SJCRH30 (cell line): ENCODE results near the gene CHN1. TPM values are rescaled to one million over a fixed set of nuclear protein-coding genes. Genes with fewer than 3 reads are reported as not detected.

Experiments used
- DNase-seq, 2 experiments: peaks; one replicate each; pipeline ENCODE4 v3.0.0-alpha.2; 2015 to 2020
- H3K27ac ChIP-seq: fragments of 250-450 bp; sonication (Bioruptor Pico); 2 replicates; pipeline ENCODE4 v1.5.1; 2020; ENCODE audit warnings: mild to moderate bottlenecking, moderate library complexity
- H3K27me3 ChIP-seq: fragments of 250-450 bp; sonication (Bioruptor Pico); 2 replicates; pipeline ENCODE4 v1.5.1; 2020; ENCODE audit warnings: mild to moderate bottlenecking, moderate library complexity
- H3K36me3 ChIP-seq: fragments of 250-450 bp; sonication (Bioruptor Pico); 2 replicates; pipeline ENCODE4 v1.5.1; 2020; ENCODE audit warnings: mild to moderate bottlenecking, moderate library complexity
- H3K4me1 ChIP-seq: fragments of 250-450 bp; sonication (Bioruptor Pico); 2 replicates; pipeline ENCODE4 v1.5.1; 2020; ENCODE audit warnings: mild to moderate bottlenecking, moderate library complexity
- H3K4me3 ChIP-seq: fragments of 250-450 bp; sonication (Bioruptor Pico); 2 replicates; pipeline ENCODE4 v1.5.1; 2020; ENCODE audit warnings: mild to moderate bottlenecking, moderate library complexity
- H3K9me3 ChIP-seq: fragments of 250-450 bp; sonication (Bioruptor Pico); replicated peaks from 2 replicates; pipeline ENCODE4 v1.5.1; 2020; ENCODE audit warnings: mild to moderate bottlenecking, moderate library complexity
- total RNA-seq: library from RNA; depleted of rRNA; stranded (reverse); fragments of >200 nt; shearing (Covaris generic); gene quantifications from 2 replicates; pipeline ENCODE4 v1.2.3, GENCODE V29; 2014

The CHN1 gene
- total RNA-seq, 1 experiment from 2014 or later: 71.8 TPM

DNA sequence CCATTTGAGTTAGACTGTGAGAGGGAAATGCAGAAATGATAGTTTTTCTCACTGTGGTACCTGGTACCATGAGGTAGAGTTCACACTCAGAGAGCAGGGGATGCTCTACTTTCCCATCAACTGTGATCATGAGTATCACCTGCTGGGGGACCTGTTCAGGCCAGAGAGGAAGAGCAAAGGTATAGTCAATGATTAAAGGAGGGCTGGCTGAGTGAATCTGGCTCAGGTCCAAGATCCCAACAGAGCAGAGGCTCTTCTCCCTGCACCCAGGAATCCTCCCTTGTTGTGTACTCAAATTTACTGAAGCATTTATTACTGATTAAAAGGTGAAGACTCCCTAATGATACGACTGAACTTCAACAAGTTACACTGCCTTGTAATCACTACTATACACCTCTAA is 136.3 kb downstream of the CHN1 start:
- Histone ChIP-seq H3K27me3 (no peaks in the 10 kb centered on the region; the same call in 1 of the 2 replicates), H3K27ac (no peak overlapping the region), H3K4me3 (no peak overlapping the region), H3K9me3 (no peaks in the 10 kb centered on the region), H3K4me1 (peaks cover 4% of the 10 kb centered on the region), H3K36me3 (peaks cover 9% of the 10 kb centered on the region)
- no peak for DNase-seq

DNA sequence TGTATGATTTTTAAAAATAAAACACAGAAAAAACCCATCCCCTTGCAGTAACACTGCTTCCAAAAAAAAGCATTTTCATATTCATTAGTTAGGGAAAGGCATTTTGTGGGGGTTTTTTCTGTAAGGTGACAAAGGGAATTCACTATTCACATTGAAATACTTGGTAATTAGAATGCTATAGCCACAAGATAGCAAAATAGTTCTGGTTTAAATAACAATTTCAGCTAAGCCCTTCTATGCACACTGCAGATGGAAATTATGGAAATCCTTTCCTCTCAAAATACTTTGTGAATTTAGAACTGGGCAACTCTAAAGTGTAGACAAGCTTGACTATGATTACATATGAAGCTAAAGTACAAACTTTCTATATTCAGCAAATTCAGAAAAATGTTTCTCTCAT is 138.8 kb downstream of the CHN1 start:
- Histone ChIP-seq H3K4me1 (no peaks in the 10 kb centered on the region; the same call in 1 of the 2 replicates), H3K9me3 (no peaks in the 10 kb centered on the region), H3K27ac (no peak overlapping the region), H3K36me3 (peaks cover 9% of the 10 kb centered on the region), H3K4me3 (no peak overlapping the region), H3K27me3 (no peaks in the 10 kb centered on the region; the same call in 1 of the 2 replicates)
- no peak for DNase-seq

DNA sequence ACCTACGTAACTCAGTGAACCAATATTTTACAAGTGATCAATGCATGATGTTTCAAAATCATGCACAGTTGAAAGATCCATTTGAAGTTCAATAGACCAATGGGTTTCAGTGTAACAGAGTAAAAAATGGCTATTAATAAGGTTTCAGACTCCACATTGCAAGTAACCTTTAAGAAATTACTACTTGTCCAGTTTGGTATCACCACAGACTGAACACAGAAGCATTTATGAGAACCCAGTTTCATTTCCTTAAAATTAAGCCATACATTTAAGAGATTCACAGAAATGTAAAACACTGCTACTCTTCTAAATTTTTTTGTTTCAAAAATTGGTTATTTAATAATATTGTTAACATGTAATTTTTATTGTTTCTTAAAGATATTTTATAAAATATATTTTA is 142.0 kb downstream of the CHN1 start:
- no peak for DNase-seq
- H3K27me3 ChIP-seq: no peaks in the 10 kb centered on the region
- no peak overlapping the region for H3K4me3 ChIP-seq
- H3K27ac ChIP-seq: no peak overlapping the region
- peaks cover 6% of the 10 kb centered on the region for H3K36me3 ChIP-seq
- no peaks in the 10 kb centered on the region for H3K9me3 ChIP-seq
- H3K4me1 ChIP-seq: no peaks in the 10 kb centered on the region; the same call in 1 of the 2 replicates

DNA sequence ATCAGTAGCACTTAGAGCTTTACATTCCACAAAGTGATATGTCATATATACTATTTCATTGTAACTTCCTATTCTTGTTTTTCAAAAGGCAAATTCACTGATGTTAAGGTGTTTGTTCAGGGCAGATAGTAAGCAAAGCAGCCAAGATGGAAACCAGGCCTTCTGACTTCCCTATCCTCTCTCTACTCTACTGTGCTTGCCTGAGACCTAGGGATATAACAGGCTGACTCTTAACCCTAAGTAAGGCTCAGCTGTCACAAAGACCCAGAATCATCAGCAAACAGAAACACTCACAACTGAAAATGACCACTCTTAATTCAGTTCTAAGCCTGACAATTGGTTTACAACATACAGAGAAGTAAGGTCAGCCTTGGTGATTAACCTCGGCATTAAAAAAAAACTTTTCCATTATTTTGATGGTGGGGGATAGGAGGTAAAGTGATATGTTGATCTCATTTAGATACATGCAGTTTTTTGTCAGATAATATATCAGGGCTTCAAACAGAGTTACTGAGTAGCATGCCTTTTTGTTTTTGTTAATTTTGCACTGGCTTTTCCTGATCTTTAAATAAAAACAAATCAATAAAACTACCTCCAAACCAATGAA is 145.5 kb downstream of the CHN1 start:
- H3K4me3 ChIP-seq: no peak overlapping the region
- H3K36me3 ChIP-seq: no peaks in the 10 kb centered on the region
- no peaks in the 10 kb centered on the region for H3K9me3 ChIP-seq
- no peak for DNase-seq
- H3K27ac ChIP-seq: no peak overlapping the region
- no peaks in the 10 kb centered on the region for H3K4me1 ChIP-seq
- no peaks in the 10 kb centered on the region for H3K27me3 ChIP-seq

DNA sequence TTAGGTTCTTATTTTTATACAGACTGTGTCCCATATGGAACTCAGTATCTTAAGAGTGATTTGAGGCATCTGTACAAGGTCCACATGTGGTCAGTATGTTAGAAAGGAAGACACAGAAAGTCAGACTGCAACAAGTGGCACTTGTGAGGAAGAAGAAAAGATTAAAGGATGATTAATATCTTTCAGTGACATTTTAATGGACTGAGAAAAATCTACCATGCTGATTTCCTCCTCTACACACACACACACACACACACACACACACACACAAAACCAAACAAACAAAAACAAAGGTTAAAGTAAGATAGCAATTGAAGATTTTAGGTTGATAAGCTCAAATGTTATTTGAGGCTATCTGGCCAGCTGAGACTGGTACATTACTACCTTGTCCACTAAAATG is 146.4 kb downstream of the CHN1 start:
- no peak for DNase-seq

DNA sequence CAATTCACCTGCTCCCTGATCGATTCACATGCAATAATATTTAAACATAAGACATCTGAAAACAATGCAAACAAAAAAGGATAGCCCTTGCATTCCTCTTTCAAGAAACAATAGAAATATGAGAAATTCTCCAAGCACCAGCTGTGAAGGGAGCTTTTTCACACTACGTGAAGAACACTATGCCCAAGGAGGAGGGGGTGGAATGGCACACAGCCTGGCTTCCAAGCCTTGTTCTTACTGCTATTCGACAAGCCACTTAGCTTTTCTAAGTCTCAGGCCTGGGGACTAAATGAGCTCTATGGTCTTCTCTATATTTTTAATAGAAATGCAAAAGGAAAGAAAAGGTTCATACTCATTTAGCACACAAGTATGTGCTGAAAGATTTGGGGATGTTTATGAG is 148.7 kb downstream of the CHN1 start:
- H3K4me3 ChIP-seq: no peak overlapping the region
- H3K36me3 ChIP-seq: no peaks in the 10 kb centered on the region
- 0 out of 2 replicates have a peak, but pooled peaks cover 4% of the 10 kb centered on the region for H3K9me3 ChIP-seq
- H3K27me3 ChIP-seq: no peaks in the 10 kb centered on the region
- DNase-seq: no peak
- no peaks in the 10 kb centered on the region for H3K4me1 ChIP-seq
- no peak overlapping the region for H3K27ac ChIP-seq

More for the DNA sequence above, 146.4 kb downstream of the CHN1 start:
- no peaks in the 10 kb centered on the region for H3K27me3 ChIP-seq
- H3K9me3 ChIP-seq: no peaks in the 10 kb centered on the region
- H3K4me3 ChIP-seq: no peak overlapping the region
- no peaks in the 10 kb centered on the region for H3K4me1 ChIP-seq
- H3K27ac ChIP-seq: no peak overlapping the region
- H3K36me3 ChIP-seq: no peaks in the 10 kb centered on the region

DNA sequence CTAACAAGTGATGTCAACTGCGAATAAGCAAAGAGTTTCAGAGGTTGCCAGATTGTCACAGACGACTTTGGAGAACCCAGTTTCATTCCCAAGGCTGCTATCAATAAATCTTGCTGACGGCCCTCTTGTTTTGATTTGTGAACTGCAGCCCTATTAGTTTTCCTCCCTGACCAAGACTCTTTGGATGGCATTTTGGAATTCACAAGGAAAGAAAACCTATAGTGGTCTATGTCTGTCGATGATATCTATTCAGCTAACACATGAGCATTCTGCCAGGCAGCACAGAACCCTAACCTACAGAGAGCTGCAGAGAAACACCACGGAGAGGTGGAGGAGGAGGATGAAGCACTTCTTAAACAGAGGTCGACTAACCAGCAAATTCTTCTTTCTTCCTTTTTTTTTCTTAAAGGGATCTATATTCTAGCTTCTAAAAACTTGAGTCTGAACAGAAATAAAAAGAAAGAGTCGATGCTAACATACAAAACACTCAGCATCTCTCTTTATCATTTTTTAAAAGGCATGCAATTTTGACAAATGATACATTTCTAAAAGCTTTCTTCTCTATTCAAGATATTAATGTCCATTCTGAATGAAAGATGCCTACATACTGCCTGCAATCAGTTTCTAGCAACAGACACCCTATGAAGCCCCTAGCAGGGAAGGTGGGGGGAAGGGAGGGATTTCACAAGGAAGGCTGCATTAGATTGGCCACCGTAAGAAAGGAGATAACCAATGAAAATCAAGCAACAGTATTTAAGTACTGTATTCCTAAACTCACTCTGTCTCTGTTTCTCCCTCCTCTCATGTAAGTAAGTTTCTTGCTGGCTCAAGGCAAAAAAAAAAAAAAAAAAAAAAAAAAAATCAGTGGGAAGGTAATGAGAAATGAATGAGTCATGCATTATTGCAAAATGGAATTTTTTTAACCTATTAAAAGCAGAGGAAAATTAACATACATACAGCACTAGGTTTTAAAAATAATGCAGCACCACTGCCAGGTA is 157.9 kb downstream of the CHN1 start:
- Histone ChIP-seq H3K4me1 (peaks cover 19% of the 10 kb centered on the region), H3K36me3 (no peaks in the 10 kb centered on the region), H3K4me3 (peak overlapping the region; percentile 57), H3K27me3 (no peaks in the 10 kb centered on the region), H3K9me3 (no peaks in the 10 kb centered on the region), H3K27ac (peak overlapping the region; percentile 24)
- peak; percentile 81 to 90 for DNase-seq

DNA sequence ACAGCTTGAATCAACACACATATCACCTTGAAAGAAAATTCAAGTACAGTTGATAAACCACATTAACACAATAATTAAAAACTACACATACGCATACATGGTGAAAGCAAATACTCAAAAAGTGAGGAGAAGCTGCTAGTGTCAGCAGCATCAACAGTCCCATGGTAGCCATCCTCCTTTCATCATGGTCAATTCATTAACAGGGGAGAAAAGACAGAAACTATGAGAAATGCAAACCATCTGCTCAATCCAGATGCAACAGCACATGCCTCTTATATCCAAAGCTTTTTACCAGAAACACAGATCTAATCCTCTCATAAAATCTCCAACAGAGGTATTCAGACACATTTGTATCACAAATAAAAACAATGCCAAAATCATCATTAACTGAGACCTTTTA is 159.0 kb downstream of the CHN1 start:
- H3K9me3 ChIP-seq: no peaks in the 10 kb centered on the region
- H3K4me3 ChIP-seq: peak overlapping the region; percentile 57
- DNase-seq: peak in 1 of 2 experiments; percentile 17
- no peaks in the 10 kb centered on the region for H3K36me3 ChIP-seq
- H3K4me1 ChIP-seq: peaks cover 27% of the 10 kb centered on the region
- no peaks in the 10 kb centered on the region for H3K27me3 ChIP-seq
- H3K27ac ChIP-seq: peak overlapping the region; percentile 24

DNA sequence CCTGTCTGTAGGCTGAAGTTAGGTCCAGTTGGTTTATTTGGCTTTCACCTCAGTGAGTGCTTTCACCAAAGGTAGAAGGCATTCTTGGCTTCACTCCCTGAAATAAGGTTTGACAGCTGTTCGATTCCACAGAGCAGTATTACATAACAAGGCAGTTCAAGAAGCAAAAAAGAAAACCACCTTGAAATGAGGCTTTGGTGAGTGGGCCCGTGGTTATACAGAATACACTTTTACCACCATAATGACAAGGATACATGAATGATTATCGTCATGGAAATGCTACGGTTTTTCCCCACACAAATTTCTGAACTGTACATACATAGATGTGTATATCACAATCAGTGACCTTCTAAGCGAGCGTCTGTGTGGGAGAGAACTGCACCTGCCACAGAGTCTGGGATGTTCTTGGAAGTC is 160.9 kb downstream of the CHN1 start:
- DNase-seq: peak; percentile 14 to 64
- Histone ChIP-seq H3K9me3 (no peaks in the 10 kb centered on the region), H3K27ac (no peak overlapping the region), H3K27me3 (no peaks in the 10 kb centered on the region), H3K36me3 (no peaks in the 10 kb centered on the region), H3K4me3 (no peak overlapping the region), H3K4me1 (peaks cover 44% of the 10 kb centered on the region)

DNA sequence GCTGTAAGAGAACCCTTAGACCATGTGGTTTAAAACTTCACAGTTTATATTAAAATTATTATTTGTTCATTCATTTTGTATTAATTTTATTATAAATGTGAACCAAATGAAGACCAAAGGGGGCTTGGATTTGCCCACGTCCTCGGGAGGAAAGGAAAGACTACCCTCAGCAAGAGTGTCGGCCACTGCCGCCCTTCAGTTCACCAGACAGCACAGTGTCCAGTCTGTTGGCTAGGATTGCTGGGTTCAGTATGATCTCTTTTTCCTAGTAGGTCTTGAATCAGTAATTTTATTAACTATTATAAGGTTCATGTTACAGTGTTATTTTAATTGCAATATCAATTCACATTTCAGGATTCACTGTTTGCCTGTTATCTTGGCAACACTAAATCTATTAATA is 162.7 kb downstream of the CHN1 start:
- Histone ChIP-seq H3K36me3 (no peaks in the 10 kb centered on the region), H3K4me1 (peaks cover 42% of the 10 kb centered on the region), H3K27me3 (no peaks in the 10 kb centered on the region), H3K27ac (no peak overlapping the region), H3K4me3 (no peak overlapping the region), H3K9me3 (no peaks in the 10 kb centered on the region)
- DNase-seq: no peak

DNA sequence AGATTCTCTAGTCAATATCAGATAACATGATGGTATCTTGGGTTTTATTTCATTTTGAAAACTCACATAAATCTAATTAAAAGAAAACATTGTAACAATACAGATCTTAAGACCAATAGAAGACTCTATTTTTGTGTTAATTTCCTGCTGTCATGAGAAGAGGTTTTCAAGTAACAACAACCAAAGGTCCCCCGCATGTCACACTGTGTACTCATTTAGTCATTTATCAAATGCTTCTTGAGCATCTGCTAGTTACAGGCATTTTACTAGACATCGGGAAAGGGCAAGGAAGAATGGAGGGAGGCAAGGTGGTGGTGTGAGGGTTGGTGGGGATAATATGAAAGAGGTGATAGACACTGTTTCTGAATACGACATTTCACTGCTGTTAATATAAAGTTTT is 163.2 kb downstream of the CHN1 start:
- no peak overlapping the region for H3K27ac ChIP-seq
- H3K36me3 ChIP-seq: no peaks in the 10 kb centered on the region
- no peaks in the 10 kb centered on the region for H3K27me3 ChIP-seq
- no peak overlapping the region for H3K4me3 ChIP-seq
- H3K4me1 ChIP-seq: peaks cover 45% of the 10 kb centered on the region
- H3K9me3 ChIP-seq: no peaks in the 10 kb centered on the region
- no peak for DNase-seq

DNA sequence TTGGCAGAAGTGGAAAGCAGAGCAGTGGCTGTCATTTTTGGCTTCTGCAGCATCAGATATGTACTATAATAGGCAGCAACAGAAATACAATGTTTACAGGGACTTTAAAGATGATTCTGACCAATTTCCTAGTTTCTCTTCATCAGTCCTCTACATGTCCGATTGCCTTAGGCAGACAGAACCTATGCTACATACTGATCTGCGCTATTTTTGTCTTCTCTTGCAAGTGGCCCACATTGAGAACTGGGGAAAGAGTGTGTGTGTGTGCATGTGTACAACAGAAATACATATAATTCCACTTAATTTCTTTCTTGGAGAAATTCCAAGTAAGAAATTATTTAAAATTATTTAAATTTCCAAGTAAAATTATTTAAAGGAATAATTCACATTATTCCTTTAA is 163.8 kb downstream of the CHN1 start:
- no peaks in the 10 kb centered on the region for H3K9me3 ChIP-seq
- no peak overlapping the region for H3K4me3 ChIP-seq
- H3K27ac ChIP-seq: peak overlapping the region; percentile 76
- H3K36me3 ChIP-seq: no peaks in the 10 kb centered on the region
- DNase-seq: no peak
- peaks cover 51% of the 10 kb centered on the region for H3K4me1 ChIP-seq
- H3K27me3 ChIP-seq: no peaks in the 10 kb centered on the region

DNA sequence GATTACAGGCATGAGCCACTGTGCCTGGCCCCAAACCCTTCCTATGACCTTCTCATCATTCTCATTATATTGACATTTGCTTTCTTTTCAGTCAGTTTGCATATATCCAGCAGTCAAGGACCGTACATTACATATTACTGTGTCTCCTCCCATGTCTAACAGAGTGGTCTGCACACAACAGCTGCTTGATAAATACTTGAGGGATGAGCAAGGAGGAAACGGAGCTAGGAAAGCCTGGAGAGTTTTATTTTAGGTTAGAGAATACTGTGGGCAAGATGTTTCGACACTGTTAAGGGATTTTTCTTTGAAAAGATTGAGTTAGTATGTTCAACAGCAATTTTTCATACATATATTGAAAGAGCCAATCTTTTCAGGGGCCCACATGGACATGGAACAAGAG is 164.7 kb downstream of the CHN1 start:
- DNase-seq: peak; percentile 61 to 82
- Histone ChIP-seq H3K27ac (peak overlapping the region; percentile 76), H3K4me3 (no peak overlapping the region), H3K9me3 (no peaks in the 10 kb centered on the region), H3K36me3 (no peaks in the 10 kb centered on the region), H3K4me1 (peaks cover 58% of the 10 kb centered on the region), H3K27me3 (no peaks in the 10 kb centered on the region)

DNA sequence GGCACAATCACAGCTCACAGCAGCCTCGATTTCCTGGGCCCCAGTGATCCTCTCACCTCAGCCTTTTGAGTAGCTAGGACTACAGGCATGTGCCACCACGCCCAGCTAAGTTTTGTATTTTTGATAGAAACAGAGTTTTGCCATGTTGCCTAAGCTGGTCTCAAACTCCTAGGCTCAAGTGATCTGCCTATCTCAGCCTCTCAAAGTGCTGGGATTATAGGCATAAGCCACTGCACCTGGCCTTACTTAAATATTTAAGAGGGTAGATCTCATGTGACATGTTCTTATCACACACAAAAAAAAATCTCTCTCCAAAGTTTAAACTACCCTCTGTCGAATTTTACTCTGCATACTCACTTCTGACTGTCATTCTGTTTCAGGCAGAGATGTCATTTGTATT is 165.5 kb downstream of the CHN1 start:
- Histone ChIP-seq H3K27me3 (no peaks in the 10 kb centered on the region), H3K9me3 (no peaks in the 10 kb centered on the region), H3K27ac (peak overlapping the region; percentile 76), H3K4me3 (no peak overlapping the region), H3K4me1 (peaks cover 54% of the 10 kb centered on the region), H3K36me3 (no peaks in the 10 kb centered on the region)
- DNase-seq: peak; percentile 23 to 56

DNA sequence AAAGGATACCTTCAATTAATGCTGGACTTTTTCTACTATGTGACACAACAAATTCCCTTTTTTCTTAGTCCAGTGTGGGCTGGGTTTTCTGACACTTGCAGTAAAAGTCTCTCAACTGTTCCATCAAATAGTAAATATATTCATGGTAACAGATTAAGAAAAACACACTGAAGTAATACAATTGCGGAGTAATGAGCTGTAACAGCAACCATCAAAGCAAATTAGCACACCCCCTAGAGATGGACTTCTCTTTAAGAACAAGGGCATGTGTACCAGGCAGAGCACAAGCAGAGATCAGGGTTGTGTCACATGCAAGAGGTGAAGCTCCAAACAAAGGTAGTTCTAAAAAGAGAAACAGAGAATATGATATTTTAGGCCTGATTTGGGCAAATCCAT is 168.2 kb downstream of the CHN1 start:
- Histone ChIP-seq H3K27ac (peak overlapping the region; percentile 29), H3K4me3 (no peak overlapping the region), H3K36me3 (no peaks in the 10 kb centered on the region), H3K4me1 (peaks cover 46% of the 10 kb centered on the region), H3K27me3 (no peaks in the 10 kb centered on the region), H3K9me3 (no peaks in the 10 kb centered on the region)
- DNase-seq: no peak
